Heart left ventricle (tissue), 16 donors: Measurements from ENCODE around the gene RNF2. TPM values are rescaled to one million over a fixed set of nuclear protein-coding genes. Genes with fewer than 3 reads are reported as not detected.

Experiments
- ATAC-seq, 4 donors: fragments of 200-7000 bp; cut with Tn5 transposase; one replicate each; pipeline ENCODE4 v1.9.1; 2020 to 2022; ENCODE audit warnings: moderate library complexity in 4 of 4, mild to moderate bottlenecking in 3 of 4, moderate number of reproducible peaks in 1 of 4
- DNase-seq, 5 donors: peaks; one replicate each; pipeline ENCODE4 v3.0.0-alpha.2; 2020
- H3K27ac ChIP-seq, 12 donors: fragments of 200-600 bp; sonication (generic) in 4 of 12; one replicate each; pipeline versions ENCODE4 v1.5.0 to v1.8.0; 2016 to 2022; ENCODE audit warnings: mild to moderate bottlenecking in 2 of 12
- H3K27me3 ChIP-seq, 9 donors: fragments of 200-600 bp; sonication (generic) in 2 of 9; one replicate each; pipeline versions ENCODE4 v1.5.1 to v1.8.0; 2016 to 2022; ENCODE audit warnings: mild to moderate bottlenecking in 3 of 9
- H3K36me3 ChIP-seq, 9 donors: fragments of 200-600 bp; sonication (generic) in 2 of 9; one replicate each; pipeline versions ENCODE4 v1.5.0 to v1.8.0; 2018 to 2022; ENCODE audit warnings: mild to moderate bottlenecking in 2 of 9
- H3K4me1 ChIP-seq, 12 donors: fragments of 200-600 bp; sonication (generic) in 4 of 12; one replicate each; pipeline versions ENCODE4 v1.5.0 to v1.8.0; 2016 to 2022; ENCODE audit warnings: mild to moderate bottlenecking in 3 of 12
- H3K4me3 ChIP-seq, 12 donors: fragments of 200-600 bp; sonication (generic) in 4 of 12; one replicate each; pipeline versions ENCODE4 v1.5.0 to v1.8.0; 2017 to 2022; ENCODE audit warnings: mild to moderate bottlenecking in 9 of 12, moderate library complexity in 4 of 12
- H3K9me3 ChIP-seq, 12 donors: fragments of 200-600 bp; sonication (generic) in 4 of 12; one replicate each; pipeline versions ENCODE4 v1.5.0 to v1.8.0; 2016 to 2022; ENCODE audit warnings: mild to moderate bottlenecking in 1 of 12
- POLR2A ChIP-seq, 2 donors: fragments of 450-650 bp; IDR thresholded peaks; one replicate each; pipeline ENCODE4 v1.6.1; 2017; ENCODE audit warnings: antibody characterized with exemption in 2 of 2, mild to moderate bottlenecking in 2 of 2, moderate library complexity in 2 of 2
- whole genome bisulfite sequencing, 4 donors: extraction: QIAGEN DNeasy Blood & Tissue Kit in 2 of 4; methylation state at CpG; one replicate each; pipeline versions ENCODE4 v1.1.5 to v1.1.7; 2013 to 2018; 5-methylcytosine and 5-hydroxymethylcytosine counted together
- intact Hi-C, 10 donors: fragments of 100-400 bp; cut with DNase I; formaldehyde crosslinking; loops; one replicate each; pipeline versions ENCODE4 v1.11.1 to v1.14.2; 2022
- polyA plus RNA-seq, 2 donors: library from polyadenylated mRNA; stranded (reverse); fragments of 200-250 nt; gene quantifications; one replicate each; pipeline ENCODE4 v1.2.3, GENCODE V29; 2013
- total RNA-seq, 9 donors: library from RNA; depleted of rRNA in 2 of 9; stranded (reverse); fragments of >200 nt in 2 of 9; fragmentation: NEBNext Ultra II Directional in 3 of 9; extraction: Animal tissue kit (Norgen Biotek cat#: 25700) in 3 of 9; gene quantifications; one replicate each; pipeline versions ENCODE4 v1.1.0 to v1.2.4, GENCODE V29; 2016 to 2023
- TF ChIP-seq, protein P1 (sequence below), 12 donors: fragments of 200-600 bp; sonication (generic) in 4 of 12; IDR thresholded peaks; one replicate each; pipeline versions ENCODE4 v1.5.0 to v1.8.0; 2018 to 2022; ENCODE audit warnings: antibody characterized with exemption in 12 of 12, mild to moderate bottlenecking in 5 of 12
- donor health status: ischemic (EF 13 %, LVEDD 7.1; RV severe dilation, severe dysfunction).
- donor health status: healthy with polysubstance abuse.
- donor health status: DM: no; HTN: yes; CAD: no.
- donor health status: DM: no; HTN: no; CAD: no.
- donor health status: ischemic (EF 25% LVEDD 6.9; RV normal size, moderate dysfunction).
- donor health status: ischemic (EF 25% LVEDD 5.7; RV mildly dilated, moderate dysfunction).
- donor health status: healthy.
- donor health status: DM: yes; HTN: yes; CAD: no.
- donor health status: ischemic (EF 35%, LVEDD 5.7; RV mildly dilated, moderate dysfunction).
- donor health status: nonischemic (EF 11% LVEDD 7.7; RV severe dilation, severe dysfunction).
- donor health status: DM: yes; HTN: yes; CAD: no.
- donor health status: PGD.
- donor health status: ischemic (EF 29% LVEDD 5.4; RV normal size, mild dysfunction).
- donor health status: nonischemic (EF 23%, LVEDD 6.1; RV moderate dilation, normal function).

RNF2 gene
- total and polyA plus RNA-seq, 11 donors, result 2.7 to 18.6 (median 12.4) TPM

DNA sequence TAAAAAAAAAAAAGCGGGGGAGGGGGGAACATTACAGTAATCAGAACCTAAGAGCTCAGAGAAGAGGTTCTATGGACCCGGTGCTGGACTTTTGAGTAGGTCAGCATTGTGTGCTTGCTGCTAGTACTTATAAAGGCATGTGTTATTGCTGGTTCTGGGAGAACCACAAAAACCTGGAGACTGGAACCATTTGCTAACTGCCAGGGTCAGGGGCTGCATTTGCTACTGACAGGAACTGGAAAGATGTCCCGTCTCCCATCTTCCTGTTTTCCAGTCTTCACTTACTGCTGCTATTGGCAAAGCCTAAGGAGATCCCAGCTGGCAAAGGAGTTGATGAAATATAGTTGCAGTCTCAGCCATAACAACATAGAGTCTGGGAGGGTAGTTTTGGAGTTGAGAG is 4.3 kb downstream of the RNF2 start:
- peaks cover 0 to 41% (median 28%) of the 10 kb centered on the region in 12 donors for H3K4me1 ChIP-seq

DNA sequence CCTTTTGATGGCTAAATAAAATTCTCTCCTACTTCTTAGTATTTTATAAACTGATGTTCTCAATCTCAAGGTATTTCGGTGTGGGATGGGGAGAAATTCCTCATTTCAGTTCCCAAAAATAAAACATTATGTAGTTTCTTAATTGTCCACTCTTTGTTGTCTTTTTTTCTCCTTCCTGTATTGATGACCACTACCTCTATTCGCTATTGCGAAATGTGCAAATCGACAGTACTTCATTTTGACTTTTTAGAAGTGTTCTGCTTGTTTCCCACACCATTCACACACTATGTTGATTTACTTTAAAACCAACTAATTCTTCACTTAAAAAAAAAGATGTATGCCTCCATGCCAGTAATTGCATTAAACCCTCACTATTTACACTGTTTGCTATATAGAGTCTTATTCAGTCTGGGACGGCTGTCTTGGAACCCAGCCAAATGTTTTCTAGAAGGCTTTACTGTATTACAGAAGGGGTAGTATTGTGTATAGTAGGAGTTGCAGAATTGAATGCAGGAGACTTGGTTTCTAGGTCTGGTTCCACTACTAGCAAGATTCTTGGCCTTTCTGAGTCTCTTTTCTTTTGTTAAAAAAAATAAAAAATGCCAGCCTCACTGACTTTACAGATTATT is 5.6 kb downstream of the RNF2 start:
- TF ChIP-seq POLR2A (IDR thresholded peaks at IDR 0.05), result no peak
- TF ChIP-seq, protein P1, sequence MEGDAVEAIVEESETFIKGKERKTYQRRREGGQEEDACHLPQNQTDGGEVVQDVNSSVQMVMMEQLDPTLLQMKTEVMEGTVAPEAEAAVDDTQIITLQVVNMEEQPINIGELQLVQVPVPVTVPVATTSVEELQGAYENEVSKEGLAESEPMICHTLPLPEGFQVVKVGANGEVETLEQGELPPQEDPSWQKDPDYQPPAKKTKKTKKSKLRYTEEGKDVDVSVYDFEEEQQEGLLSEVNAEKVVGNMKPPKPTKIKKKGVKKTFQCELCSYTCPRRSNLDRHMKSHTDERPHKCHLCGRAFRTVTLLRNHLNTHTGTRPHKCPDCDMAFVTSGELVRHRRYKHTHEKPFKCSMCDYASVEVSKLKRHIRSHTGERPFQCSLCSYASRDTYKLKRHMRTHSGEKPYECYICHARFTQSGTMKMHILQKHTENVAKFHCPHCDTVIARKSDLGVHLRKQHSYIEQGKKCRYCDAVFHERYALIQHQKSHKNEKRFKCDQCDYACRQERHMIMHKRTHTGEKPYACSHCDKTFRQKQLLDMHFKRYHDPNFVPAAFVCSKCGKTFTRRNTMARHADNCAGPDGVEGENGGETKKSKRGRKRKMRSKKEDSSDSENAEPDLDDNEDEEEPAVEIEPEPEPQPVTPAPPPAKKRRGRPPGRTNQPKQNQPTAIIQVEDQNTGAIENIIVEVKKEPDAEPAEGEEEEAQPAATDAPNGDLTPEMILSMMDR (IDR thresholded peaks at IDR 0.05), result no peak
- intact Hi-C loops, result no loop called here
- Histone ChIP-seq H3K9me3 (no peaks in the 10 kb centered on the region), H3K27ac (no peak overlapping the region), H3K4me1 (peaks cover 0 to 38% (median 26%) of the 10 kb centered on the region in 12 donors), H3K36me3 (no peaks in the 10 kb centered on the region), H3K4me3 (no peak overlapping the region), H3K27me3 (no peaks in the 10 kb centered on the region)
- ATAC-seq, result no peak
- no peak for DNase-seq
- WGBS, 4 donors, result 75 to 78% (median 77%) methylated on average over 5 of the region's 5 CpGs

More for the DNA sequence above, 4.3 kb downstream of the RNF2 start:
- Histone ChIP-seq H3K36me3 (no peaks in the 10 kb centered on the region), H3K27ac (no peak overlapping the region), H3K9me3 (no peaks in the 10 kb centered on the region), H3K4me3 (no peak overlapping the region), H3K27me3 (no peaks in the 10 kb centered on the region)
- DNase-seq, result no peak
- WGBS, 4 donors, result 74 to 91% (median 79%) methylated on average over 3 of the region's 3 CpGs
- no peak for ATAC-seq
- intact Hi-C loops, result loop anchor here in 3 of 10 donors (5.0 kb wide), 1 partner anchor 108 kb away; the partner anchor contains the start of genes SWT1 (in 3 of the 3) and TRMT1L (in 3 of the 3)
- TF ChIP-seq, protein P1 (IDR thresholded peaks at IDR 0.05), result no peak
- TF ChIP-seq POLR2A (IDR thresholded peaks at IDR 0.05), result no peak

DNA sequence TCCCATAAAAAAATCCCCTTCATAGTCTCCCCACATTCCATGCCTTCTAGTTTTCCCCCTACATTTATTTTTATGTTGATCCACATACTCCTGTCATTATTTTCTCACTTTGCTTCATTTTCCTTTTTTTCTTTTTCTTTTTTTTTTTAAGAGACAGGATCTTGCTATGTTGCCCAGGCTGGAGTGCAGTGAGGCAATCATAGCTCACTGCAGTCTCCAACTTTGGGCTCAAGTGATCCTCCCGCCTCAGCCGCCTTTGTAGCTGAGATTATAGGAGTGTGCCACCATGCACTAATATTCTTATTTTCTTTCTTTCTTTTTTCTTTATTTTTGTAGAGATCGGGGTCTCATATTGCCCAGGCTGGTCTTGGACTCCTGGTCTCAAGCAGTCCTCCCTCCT is 7.8 kb downstream of the RNF2 start:
- Histone ChIP-seq H3K4me3 (no peak overlapping the region), H3K4me1 (peaks cover 0 to 29% (median 13%) of the 10 kb centered on the region in 12 donors), H3K27ac (no peak overlapping the region), H3K36me3 (no peaks in the 10 kb centered on the region), H3K27me3 (no peaks in the 10 kb centered on the region), H3K9me3 (no peaks in the 10 kb centered on the region)
- no peak for DNase-seq
- intact Hi-C loops, result no loop called here
- TF ChIP-seq POLR2A (IDR thresholded peaks at IDR 0.05), result no peak
- TF ChIP-seq, protein P1 (IDR thresholded peaks at IDR 0.05), result no peak
- 83 to 98% (median 97%) methylated on average over 3 of the region's 3 CpGs for WGBS, 4 donors
- no peak for ATAC-seq

DNA sequence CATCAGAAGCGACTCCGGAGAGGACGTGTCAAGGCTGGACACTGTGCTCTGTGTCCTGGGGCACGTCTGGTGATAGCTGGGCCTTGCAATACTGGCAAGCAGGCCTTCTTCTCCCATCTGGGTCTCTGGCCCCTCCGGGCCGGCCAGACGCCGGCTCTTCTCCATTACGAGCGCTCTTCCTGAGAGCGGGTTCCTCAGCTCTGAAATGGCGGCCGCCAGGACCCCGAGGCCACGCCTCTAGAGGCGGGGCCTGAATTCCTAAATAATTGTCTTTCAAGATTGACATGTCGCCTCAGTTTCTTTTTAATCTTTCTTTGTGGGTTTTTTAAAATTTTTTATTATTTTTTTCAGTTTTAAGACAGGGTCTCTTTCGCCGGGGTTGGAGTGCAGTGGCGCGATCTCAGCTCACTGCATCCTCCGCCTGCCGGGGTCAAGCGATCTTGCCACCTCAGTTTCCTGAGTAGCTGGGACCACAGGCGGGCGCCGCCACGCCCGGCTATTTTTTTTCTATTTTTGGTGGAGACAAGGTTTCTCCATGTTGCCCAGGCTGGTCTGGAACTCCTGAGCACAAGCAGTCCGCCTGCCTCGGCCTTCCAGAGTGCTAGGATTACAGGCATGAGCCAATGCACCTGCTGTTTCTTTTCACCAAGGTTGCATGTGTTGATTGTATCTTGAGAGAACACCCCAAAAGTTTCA is 9.2 kb downstream of the RNF2 start:
- DNase-seq, result no peak
- Histone ChIP-seq H3K27ac (no peak overlapping the region), H3K27me3 (no peaks in the 10 kb centered on the region), H3K4me1 (peaks cover 0 to 41% (median 22%) of the 10 kb centered on the region in 12 donors), H3K4me3 (no peak overlapping the region), H3K9me3 (no peaks in the 10 kb centered on the region), H3K36me3 (no peaks in the 10 kb centered on the region)
- no peak for TF ChIP-seq POLR2A (IDR thresholded peaks at IDR 0.05)
- TF ChIP-seq, protein P1 (IDR thresholded peaks at IDR 0.05), result no peak
- 96 to 98% (median 97%) methylated on average over 31 of the region's 31 CpGs for WGBS, 4 donors
- no peak for ATAC-seq
- intact Hi-C loops, result no loop called here
